Heart left ventricle (tissue), 16 donors: Measurements from ENCODE around the gene CSMD2. TPM values are rescaled to one million over a fixed set of nuclear protein-coding genes. Genes with fewer than 3 reads are reported as not detected.

Source experiments
- ATAC-seq, 4 donors: fragments of 200-7000 bp; cut with Tn5 transposase; one replicate each; pipeline ENCODE4 v1.9.1; 2020 to 2022; ENCODE audit warnings: moderate library complexity in 4 of 4, mild to moderate bottlenecking in 3 of 4, moderate number of reproducible peaks in 1 of 4
- DNase-seq, 5 donors: peaks; one replicate each; pipeline ENCODE4 v3.0.0-alpha.2; 2020
- H3K27ac ChIP-seq, 12 donors: fragments of 200-600 bp; sonication (generic) in 4 of 12; one replicate each; pipeline versions ENCODE4 v1.5.0 to v1.8.0; 2016 to 2022; ENCODE audit warnings: mild to moderate bottlenecking in 2 of 12
- H3K27me3 ChIP-seq, 9 donors: fragments of 200-600 bp; sonication (generic) in 2 of 9; one replicate each; pipeline versions ENCODE4 v1.5.1 to v1.8.0; 2016 to 2022; ENCODE audit warnings: mild to moderate bottlenecking in 3 of 9
- H3K36me3 ChIP-seq, 9 donors: fragments of 200-600 bp; sonication (generic) in 2 of 9; one replicate each; pipeline versions ENCODE4 v1.5.0 to v1.8.0; 2018 to 2022; ENCODE audit warnings: mild to moderate bottlenecking in 2 of 9
- H3K4me1 ChIP-seq, 12 donors: fragments of 200-600 bp; sonication (generic) in 4 of 12; one replicate each; pipeline versions ENCODE4 v1.5.0 to v1.8.0; 2016 to 2022; ENCODE audit warnings: mild to moderate bottlenecking in 3 of 12
- H3K4me3 ChIP-seq, 12 donors: fragments of 200-600 bp; sonication (generic) in 4 of 12; one replicate each; pipeline versions ENCODE4 v1.5.0 to v1.8.0; 2017 to 2022; ENCODE audit warnings: mild to moderate bottlenecking in 9 of 12, moderate library complexity in 4 of 12
- H3K9me3 ChIP-seq, 12 donors: fragments of 200-600 bp; sonication (generic) in 4 of 12; one replicate each; pipeline versions ENCODE4 v1.5.0 to v1.8.0; 2016 to 2022; ENCODE audit warnings: mild to moderate bottlenecking in 1 of 12
- CTCF ChIP-seq, 12 donors: fragments of 200-600 bp; sonication (generic) in 4 of 12; IDR thresholded peaks; one replicate each; pipeline versions ENCODE4 v1.5.0 to v1.8.0; 2018 to 2022; ENCODE audit warnings: antibody characterized with exemption in 12 of 12, mild to moderate bottlenecking in 5 of 12
- POLR2A ChIP-seq, 2 donors: fragments of 450-650 bp; IDR thresholded peaks; one replicate each; pipeline ENCODE4 v1.6.1; 2017; ENCODE audit warnings: antibody characterized with exemption in 2 of 2, mild to moderate bottlenecking in 2 of 2, moderate library complexity in 2 of 2
- whole genome bisulfite sequencing, 4 donors: extraction: QIAGEN DNeasy Blood & Tissue Kit in 2 of 4; methylation state at CpG; one replicate each; pipeline versions ENCODE4 v1.1.5 to v1.1.7; 2013 to 2018; 5-methylcytosine and 5-hydroxymethylcytosine counted together
- intact Hi-C, 10 donors: fragments of 100-400 bp; cut with DNase I; formaldehyde crosslinking; loops; one replicate each; pipeline versions ENCODE4 v1.11.1 to v1.14.2; 2022
- polyA plus RNA-seq, 2 donors: library from polyadenylated mRNA; stranded (reverse); fragments of 200-250 nt; gene quantifications; one replicate each; pipeline ENCODE4 v1.2.3, GENCODE V29; 2013
- total RNA-seq, 9 donors: library from RNA; depleted of rRNA in 2 of 9; stranded (reverse); fragments of >200 nt in 2 of 9; fragmentation: NEBNext Ultra II Directional in 3 of 9; extraction: Animal tissue kit (Norgen Biotek cat#: 25700) in 3 of 9; gene quantifications; one replicate each; pipeline versions ENCODE4 v1.1.0 to v1.2.4, GENCODE V29; 2016 to 2023
- donor health status: ischemic (EF 13 %, LVEDD 7.1; RV severe dilation, severe dysfunction).
- donor health status: healthy with polysubstance abuse.
- donor health status: DM: no; HTN: yes; CAD: no.
- donor health status: DM: no; HTN: no; CAD: no.
- donor health status: ischemic (EF 25% LVEDD 6.9; RV normal size, moderate dysfunction).
- donor health status: ischemic (EF 25% LVEDD 5.7; RV mildly dilated, moderate dysfunction).
- donor health status: healthy.
- donor health status: DM: yes; HTN: yes; CAD: no.
- donor health status: ischemic (EF 35%, LVEDD 5.7; RV mildly dilated, moderate dysfunction).
- donor health status: nonischemic (EF 11% LVEDD 7.7; RV severe dilation, severe dysfunction).
- donor health status: DM: yes; HTN: yes; CAD: no.
- donor health status: PGD.
- donor health status: ischemic (EF 29% LVEDD 5.4; RV normal size, mild dysfunction).
- donor health status: nonischemic (EF 23%, LVEDD 6.1; RV moderate dilation, normal function).

CSMD2 gene
- total and polyA plus RNA-seq, 11 donors, result 0.02 to 0.79 (median 0.22) TPM

- ATAC-seq (no peak), DNase-seq (no peak)
- Histone ChIP-seq H3K27ac (no peak overlapping the region), H3K36me3 (no peaks in the 10 kb centered on the region), H3K27me3 (no peaks in the 10 kb centered on the region), H3K4me1 (peaks cover 0 to 3% (median 0%) of the 10 kb centered on the region in 12 donors), H3K9me3 (peaks cover 0 to 17% (median 0%) of the 10 kb centered on the region in 12 donors), H3K4me3 (no peak overlapping the region)
- intact Hi-C loops, result no loop called here
- 71 to 80% (median 75%) methylated on average over 5 of the region's 5 CpGs for WGBS, 4 donors
- no peak for TF ChIP-seq POLR2A (IDR thresholded peaks at IDR 0.05)
Measured at GRCh38 chr1:33753087-33753856, 411.8 kb downstream of the CSMD2 start.

- ATAC-seq, result no peak
- intact Hi-C loops, result no loop called here
Measured at GRCh38 chr1:33745942-33746341, 419.1 kb downstream of the CSMD2 start.

GRCh38 chr1:33743221-33743998 lies 421.6 kb downstream of the CSMD2 start:
- no peaks in the 10 kb centered on the region for H3K36me3 ChIP-seq
- peaks cover 0 to 4% (median 0%) of the 10 kb centered on the region in 9 donors for H3K27me3 ChIP-seq
- H3K4me3 ChIP-seq, result no peak overlapping the region
- peaks cover 0 to 8% (median 0%) of the 10 kb centered on the region in 12 donors for H3K4me1 ChIP-seq
- ATAC-seq (no peak), DNase-seq (no peak)
- 85 to 92% (median 88%) methylated on average over 13 of the region's 13 CpGs for WGBS, 4 donors
- intact Hi-C loops, result loop anchor here in 1 of 10 donors (5.0 kb wide), 1 partner anchor 369 kb away; no protein-coding TSS in a partner anchor
- H3K27ac ChIP-seq, result no peak overlapping the region
- H3K9me3 ChIP-seq, result no peaks in the 10 kb centered on the region
- TF ChIP-seq CTCF (IDR thresholded peaks at IDR 0.05), result no peak
- no peak for TF ChIP-seq POLR2A (IDR thresholded peaks at IDR 0.05)

More at GRCh38 chr1:33745942-33746341, 419.1 kb downstream of the CSMD2 start:
- WGBS, 4 donors, result 72 to 95% (median 77%) methylated on average over 4 of the region's 4 CpGs
- Histone ChIP-seq H3K9me3 (no peaks in the 10 kb centered on the region), H3K4me1 (peaks cover 0 to 8% (median 0%) of the 10 kb centered on the region in 12 donors), H3K27ac (no peak overlapping the region), H3K27me3 (peaks cover 0 to 4% (median 0%) of the 10 kb centered on the region in 9 donors), H3K36me3 (no peaks in the 10 kb centered on the region), H3K4me3 (no peak overlapping the region)
- DNase-seq, result no peak
- no peak for TF ChIP-seq POLR2A (IDR thresholded peaks at IDR 0.05)
- TF ChIP-seq CTCF (IDR thresholded peaks at IDR 0.05), result no peak

- intact Hi-C loops, result loop anchor here in 1 of 10 donors (5.0 kb wide), 1 partner anchor 370 kb away; no protein-coding TSS in a partner anchor
- Histone ChIP-seq H3K36me3 (no peaks in the 10 kb centered on the region), H3K4me3 (no peak overlapping the region), H3K4me1 (peaks cover 0 to 8% (median 0%) of the 10 kb centered on the region in 12 donors), H3K27me3 (peaks cover 0 to 4% (median 0%) of the 10 kb centered on the region in 9 donors), H3K9me3 (no peaks in the 10 kb centered on the region), H3K27ac (no peak overlapping the region)
- DNase-seq (no peak), ATAC-seq (no peak)
- WGBS, 4 donors, result 77 to 88% (median 84%) methylated on average over 3 of the region's 3 CpGs
- TF ChIP-seq CTCF (IDR thresholded peaks at IDR 0.05), result no peak
- TF ChIP-seq POLR2A (IDR thresholded peaks at IDR 0.05), result no peak
Measured at GRCh38 chr1:33742663-33743062, 422.4 kb downstream of the CSMD2 start.
